HG02943 (cell line): ENCODE data around the gene LSR.
"Not testable (repeated sequence)": the region's sequence is repeated elsewhere in the genome, so short reads cannot be mapped to it uniquely, and the experiment has no call there.

Experiments
- ATAC-seq: cut with Tn5 transposase; IDR thresholded peaks from one replicate; pipeline ENCODE4 v1.9.1; 2021; ENCODE audit warnings: mild to moderate bottlenecking, low read depth, moderate library complexity; ENCODE audit not compliant: unreplicated experiment

The LSR gene

DNA sequence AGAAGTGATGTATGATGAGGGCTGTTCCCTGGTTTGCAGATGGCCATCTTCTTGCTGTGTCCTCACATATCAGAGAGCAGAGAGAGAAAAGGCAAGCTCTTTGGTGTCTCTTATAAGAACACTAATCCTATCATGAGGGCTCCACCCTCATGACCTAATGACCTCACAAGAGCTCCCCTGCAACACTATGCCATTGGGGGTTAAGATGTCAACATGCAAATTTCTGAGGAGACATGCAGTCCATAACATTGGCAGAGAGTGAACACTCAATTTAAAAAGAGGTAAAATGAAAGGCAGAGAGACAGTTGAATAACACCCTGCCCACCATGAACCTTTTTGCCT, 31.2 kb upstream of the LSR start:
- ATAC-seq, result no peak

DNA sequence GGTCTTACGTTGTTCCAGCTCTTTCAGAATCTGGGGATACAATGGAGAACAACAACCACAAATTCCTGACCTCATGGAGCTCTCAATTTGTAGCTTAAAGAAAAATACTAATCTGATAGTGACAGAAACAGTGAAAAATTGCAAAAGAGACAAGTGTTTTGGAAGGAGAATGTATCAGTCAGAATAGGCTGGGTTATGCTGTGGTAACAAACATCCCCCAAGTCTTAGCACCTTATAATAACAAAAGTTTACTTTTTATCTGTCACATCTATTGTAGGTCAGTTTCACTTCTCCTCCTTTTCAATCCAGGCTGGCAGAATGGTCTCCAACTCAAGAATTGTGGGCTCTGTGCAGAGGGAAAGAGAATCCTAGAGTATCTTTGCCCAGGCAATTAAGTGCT, 29.8 kb upstream of the LSR start:
- ATAC-seq, result no peak

DNA sequence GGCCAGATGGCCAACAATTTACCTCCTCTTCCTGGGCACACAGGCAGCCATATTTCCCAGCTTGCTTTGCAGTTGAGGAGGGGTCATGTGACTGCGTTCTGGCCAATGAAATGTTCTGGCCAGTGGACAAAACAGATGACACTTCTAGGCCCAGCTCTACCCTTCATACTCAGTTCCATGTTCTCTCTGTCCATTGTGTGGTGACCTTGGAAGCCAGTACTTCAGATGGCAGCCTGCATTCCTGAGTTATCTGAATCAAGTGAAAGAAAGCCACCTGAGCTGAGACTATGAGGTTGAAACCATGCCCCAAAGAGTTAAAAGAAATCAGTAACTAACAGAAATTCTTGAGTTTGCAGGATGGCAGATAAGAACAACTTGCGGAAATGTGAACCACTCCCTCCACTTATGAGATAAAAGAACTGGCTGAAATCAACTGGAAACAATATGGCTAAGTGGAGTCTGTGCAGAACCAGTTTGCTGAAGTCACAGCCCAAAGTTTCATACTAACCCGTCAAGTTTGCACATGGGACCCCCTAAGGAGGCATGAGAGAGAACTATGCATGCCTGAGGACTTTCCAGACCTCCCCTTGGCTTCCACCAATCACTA, 28.4 kb upstream of the LSR start:
- ATAC-seq, result no peak

DNA sequence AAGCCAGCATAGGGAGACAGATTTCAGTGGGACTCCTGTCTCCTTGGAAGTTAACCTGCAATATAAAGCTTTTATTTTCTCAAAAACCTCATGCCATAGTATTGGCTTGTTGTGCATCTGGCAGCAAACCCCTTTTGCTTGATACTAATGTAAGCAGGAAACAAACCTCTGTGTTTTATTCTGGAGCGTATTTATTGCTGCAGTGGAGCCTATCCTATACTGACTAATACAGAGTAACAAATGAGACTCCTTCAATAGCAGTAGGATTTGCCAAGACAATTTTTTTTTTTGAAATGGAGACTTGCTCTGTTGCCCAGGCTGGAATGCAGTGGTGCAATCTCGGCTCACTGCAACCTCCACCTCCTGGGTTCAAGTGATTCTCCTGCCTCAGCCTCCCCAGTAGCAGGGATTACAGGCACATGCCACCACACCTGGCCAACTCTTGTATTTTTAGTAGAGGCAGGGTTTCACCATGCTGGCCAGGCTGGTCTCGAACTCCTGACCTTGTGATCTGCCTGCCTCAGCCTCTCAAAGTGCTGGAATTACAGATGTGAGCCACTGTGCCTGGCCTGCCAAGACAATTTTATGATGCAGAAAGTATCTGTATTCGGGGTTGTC, 27.7 kb upstream of the LSR start:
- ATAC-seq, result not testable (repeated sequence)

DNA sequence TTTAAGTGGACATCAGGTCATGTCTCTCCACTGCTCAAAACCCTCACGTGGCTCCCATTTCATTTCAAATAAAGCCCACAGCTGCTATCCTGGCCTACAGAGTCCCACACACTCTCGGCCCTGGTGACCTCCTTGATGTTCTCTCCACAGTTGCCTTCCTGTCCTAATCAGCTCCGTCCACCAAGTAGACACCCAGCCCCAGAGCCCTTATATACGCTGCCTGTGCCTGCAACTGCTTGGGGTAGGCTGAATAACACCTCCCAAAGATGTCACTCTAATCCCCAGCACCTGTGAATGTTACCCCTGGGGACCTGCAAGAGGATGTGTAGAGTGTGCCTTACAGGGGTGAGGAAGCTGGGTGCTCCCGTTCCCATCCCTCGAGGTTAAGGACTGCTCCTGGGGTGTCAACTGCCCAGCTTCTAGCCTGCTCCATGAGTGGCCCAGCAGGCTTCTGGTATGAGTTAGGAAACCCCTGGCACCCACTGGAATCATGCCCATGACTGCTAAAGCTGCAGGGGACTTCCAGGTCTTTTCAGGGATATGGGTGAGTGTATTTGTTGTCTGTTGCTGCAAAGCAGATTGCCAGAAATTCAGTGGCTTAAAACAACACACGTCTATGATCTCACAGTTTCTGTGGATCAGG, 26.3 kb upstream of the LSR start:
- ATAC-seq, result no peak

DNA sequence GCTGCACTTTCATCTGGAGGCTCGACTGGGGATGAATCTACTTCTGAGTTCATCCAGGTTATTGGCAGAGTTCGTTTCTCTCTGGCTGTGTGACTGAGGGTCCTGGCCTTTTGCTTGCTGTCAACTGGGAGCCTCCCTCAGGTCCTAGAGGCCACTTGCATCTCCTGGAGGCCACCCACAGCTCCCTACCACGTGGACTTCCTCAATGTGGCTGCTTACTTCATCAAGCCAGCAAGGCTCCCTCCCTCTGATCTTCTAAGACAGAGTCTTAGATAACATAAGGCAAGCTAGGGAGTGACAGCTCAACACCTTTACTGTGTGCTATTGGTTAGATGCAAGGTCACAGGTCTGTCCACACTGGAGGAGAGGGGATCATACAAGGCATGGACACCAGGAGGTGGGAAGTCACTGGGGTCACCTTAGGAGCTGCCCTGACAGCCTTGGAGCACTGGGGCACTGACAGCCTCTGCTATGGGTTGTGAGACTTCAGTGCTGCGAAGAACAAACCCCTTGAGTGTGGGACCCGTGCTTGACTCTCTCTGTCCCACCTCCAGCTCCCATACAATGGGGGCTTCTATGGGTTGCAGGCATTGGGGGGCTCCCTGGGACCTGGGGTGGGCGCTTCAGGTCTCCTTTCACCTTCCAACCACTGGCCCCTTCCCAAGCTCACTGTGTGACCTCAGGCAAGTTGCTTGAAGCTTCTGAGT, 25.6 kb upstream of the LSR start:
- ATAC-seq, result no peak

DNA sequence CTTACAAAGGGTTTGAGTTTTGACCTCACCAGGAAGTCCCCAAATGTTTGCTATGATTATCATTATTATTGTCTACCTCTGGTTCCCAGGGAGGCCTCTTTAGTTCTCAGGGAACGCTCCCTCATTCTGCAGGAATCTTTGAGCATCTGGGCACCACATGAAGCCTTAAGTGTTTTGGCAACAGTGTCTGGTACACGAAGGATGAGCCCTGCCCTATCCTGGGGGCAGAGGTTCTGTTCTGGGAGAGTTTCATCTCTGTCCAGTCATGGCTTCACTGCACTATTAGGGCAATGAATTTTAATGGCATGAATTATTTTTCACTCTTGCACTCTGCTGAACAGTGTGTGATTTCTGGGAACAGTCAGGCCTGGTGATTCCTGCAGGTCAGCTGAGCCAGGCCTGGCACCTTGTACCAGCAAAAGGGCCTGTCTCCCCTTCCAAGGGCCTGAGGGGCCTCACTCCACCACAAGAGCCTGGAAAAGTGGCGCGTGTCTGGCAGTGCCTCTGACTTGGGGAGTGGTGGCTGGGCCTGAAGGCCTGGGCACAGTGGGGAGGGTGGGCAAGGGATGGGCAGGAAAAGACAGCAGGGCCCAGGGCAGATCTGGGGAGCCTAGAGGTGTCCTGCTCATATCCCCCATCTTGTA, 24.8 kb upstream of the LSR start:
- no peak for ATAC-seq

DNA sequence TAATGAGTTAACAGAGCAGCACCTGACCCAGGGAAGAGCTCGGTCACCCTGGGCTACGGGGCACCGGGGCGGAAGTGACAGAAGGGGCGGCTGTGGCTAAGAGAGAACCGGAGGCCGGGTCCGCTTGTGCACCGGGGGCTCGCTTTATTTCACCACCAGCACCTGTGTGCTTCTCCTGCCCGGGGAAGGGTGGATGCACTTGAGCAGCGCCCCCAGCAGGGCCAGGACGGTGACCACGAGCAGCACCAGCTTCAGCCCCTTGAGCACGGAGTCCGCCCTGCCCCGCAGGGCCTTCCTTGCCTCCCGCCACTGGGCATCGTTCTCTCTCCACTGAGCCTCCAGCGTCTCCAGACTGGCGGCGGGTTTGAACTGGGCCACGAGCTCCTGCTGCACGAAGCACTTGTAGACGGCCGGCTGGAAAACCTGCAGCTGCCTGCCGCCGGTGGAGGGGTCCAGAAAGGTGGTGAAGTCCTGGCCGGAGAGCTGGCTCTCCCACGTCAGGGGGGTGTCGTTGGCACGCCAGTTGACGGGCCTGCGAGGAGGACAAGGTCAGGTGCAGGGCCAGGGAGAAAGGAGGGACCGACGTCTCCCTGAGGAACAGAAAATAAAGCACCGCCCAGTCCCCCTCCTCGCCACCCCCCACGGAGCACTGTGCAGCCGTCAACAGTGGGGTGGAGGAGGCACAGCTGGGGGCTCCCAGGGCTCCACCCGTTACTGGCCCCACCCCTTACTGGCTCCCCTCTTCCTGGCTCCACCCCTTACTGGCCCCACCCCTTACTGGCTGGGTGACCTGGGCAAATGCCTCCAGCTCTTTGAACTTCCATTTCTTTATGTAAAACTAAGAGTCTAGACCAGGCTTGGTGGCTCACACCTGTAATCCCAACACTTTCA, 23.9 kb upstream of the LSR start:
- ATAC-seq, result no peak

DNA sequence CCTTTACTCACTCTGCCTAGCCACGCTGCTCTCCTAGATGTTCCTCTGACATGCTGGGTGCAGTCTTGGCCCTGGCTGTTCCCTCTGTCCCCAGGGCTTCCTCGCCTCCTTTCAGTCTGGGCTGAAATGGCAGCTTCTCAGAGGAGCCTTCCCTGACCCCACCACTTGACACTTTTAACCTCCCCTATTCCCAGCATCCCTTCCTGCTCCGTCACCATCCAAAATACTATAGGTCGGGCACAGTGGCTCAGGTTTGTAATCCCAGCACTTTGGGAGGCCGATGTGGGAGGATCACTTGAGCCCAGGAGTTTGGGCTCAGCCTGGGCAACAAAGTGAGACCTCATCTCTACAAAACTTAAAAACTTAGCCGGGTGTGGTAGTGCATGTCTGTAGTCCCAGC, 22.9 kb upstream of the LSR start:
- no peak for ATAC-seq

DNA sequence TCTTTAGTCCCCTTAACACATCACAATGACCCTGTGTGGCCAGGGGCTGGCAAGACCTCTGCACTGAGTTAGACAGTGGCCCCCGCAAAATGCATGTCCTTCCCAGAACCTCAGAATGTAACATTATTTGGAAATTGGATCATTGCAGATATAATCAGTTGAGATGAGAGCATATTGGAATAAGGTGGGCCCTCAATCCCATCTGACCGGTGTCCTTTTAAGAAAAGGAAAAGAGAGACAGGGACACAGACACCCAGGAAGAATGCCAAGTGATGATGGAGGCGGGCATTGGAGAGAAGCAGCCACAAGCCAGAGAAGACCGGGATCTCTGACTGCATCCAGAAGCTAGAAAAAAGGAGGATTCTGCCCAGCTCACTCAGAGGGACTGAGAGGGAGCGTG, 22.1 kb upstream of the LSR start:
- ATAC-seq, result no peak

DNA sequence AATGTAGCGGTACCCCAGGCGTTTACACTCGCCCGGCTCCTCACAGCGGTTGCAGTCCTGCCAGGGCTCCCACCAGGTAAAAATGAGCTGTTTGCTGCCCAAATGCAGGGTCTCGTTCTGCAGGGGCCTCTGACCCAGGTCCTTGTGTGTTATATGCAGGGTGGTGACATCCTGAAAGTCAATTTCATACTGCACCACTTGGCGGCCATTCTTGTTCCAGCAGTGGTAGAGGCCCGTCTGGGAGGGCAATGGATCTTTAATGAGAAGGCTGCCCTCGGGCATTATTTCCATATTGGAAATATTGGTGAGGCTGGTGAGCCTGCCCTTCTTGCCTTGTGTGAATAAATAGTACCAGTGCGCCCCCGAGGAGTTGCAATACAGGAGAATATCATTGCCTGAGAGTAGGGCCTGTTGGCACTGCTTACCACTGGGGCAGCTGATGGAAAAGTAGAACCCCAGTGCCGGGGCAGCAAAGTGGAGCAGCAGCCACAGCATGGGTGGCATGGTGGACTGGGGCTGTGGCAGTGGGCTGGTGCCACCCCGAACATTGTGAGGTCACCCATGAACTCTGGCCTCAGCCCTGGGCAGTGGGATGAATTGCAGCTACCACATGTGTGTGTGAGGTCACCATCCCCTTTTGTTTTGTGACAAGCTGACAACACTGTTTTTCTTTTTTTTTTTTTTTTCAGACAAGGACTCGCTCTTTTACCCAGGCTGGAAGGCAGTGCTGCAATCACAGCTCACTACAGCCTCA, 20.4 kb upstream of the LSR start, which contains the start of gene FAM187B:
TSS of gene FAM187B (minus strand) at position 563 of the 754 bp plus-strand sequence. CDS start at position 504, 59 bp downstream.
- no peak for ATAC-seq

DNA sequence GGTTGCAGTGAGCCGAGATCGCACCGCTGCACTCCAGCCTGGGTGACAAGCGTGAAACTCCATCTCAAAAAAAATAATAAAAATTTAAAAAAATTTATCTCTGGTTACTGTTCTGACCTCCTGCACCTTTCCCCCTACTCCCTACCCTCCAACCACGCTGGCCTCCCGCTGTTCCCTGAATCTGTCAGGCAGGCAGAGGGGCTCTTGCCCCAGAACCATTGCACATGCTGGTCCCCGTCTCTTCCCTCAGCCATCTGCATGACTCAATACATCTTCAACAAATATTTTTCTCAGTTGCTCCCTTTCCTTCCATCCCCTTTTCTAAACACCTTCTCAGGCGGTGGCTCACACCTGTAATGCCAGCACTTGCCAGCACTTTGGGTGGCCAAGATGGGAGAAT, 19.2 kb upstream of the LSR start:
- ATAC-seq, result no peak

DNA sequence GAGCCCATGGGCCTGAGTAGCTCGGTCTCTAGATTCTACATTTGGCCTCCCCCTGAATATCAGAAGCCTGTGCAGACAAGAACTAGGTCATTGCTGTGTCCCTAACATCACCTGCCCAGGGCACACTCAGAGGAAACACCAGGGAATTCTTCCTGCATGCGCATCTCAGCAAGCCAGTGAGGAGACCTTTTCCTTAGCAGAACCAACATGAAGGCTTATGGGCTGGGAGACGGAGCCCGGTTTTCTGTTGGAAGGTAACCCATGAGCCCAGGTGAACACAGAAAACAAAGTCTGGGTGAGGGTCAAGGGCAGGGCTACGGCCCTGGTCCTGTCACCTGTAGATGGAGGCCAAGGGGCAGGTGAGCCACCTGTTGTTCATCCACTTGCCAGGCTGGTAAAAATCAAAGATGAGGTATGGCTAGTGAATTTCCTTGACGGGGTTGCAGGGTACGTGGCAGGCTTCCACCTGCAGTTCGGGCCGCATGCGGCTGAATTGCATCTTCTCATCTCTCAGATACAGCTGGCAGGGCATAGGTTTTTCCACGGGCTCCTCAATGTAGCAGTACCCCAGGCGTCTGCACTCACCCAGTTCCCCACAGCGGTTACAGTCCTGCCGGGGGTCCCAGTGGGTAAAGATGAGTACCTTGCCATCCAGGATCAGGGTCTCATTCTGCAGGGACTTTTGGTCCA, 16.7 kb upstream of the LSR start:
- no peak for ATAC-seq

DNA sequence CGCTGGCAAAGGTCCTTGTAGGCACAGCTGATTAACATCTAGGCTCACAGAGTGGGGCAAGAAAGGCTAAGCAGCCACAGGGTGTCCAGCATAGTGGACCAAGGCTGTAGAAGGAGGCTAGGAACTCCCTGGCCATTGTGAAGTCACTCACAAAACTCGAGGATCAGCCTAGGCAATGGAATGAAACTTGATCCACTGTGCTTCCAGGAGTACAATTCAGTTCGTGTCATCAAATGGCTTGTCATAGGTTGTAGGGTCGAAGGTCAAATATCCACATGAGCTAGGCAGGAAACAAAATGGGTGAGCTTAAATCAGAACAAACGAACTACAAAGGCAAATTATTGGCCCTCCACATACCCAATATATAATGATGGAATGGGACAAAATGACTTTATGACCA, 15.9 kb upstream of the LSR start:
- no peak for ATAC-seq

DNA sequence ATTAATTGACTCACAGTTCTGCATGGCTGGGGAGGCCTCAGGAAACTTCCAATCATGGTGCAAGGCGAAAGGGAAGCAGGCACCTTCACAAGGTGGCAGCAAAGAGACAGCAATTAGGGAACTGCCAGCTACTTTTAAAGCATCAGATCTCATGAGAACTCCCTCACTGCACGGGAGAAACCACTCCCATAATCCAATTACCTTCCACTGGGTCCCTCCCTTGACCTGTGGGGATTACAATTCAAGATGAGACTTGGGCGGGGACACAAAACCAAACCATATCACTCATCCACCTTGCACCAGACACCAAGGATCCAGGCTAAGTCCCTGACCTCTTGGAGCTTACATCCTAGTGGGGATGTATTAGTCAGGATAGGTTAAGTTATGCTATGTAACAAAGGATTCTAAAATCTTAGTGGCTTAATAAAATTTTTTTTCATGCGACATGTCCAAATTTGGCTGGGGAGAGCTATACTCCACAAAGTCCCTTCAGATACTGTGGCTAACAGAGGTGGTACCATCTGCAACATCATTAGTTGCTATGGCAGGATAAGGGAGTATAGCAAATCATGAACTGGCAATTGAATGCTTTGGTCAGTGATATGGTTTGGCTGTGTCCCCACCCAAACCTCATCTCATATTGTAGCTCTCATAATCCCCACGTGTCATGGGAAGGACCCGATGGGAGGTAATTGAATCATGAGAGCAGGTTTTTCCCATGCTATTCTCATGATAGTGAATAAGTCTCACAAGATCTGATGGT, 12.0 kb upstream of the LSR start:
- no peak for ATAC-seq

DNA sequence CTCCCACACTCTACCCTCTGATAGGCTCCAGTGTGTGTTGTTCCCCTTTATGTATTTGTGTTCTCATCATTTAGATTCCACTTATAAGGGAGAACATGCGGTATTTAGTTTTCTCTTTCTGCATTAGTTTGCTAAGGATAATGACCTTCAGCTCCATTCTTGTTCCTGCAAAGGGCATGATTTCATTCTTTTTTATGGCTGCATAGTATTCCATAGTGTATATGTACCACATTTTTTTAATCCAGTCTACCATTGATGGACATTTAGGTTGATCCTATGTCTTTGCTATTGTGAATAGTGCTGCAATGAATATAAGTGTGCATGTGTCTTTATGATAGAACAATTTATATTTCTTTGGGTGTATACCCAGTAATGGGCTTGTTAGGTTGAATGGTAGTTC, 9.2 kb upstream of the LSR start:
- not testable (repeated sequence) for ATAC-seq

DNA sequence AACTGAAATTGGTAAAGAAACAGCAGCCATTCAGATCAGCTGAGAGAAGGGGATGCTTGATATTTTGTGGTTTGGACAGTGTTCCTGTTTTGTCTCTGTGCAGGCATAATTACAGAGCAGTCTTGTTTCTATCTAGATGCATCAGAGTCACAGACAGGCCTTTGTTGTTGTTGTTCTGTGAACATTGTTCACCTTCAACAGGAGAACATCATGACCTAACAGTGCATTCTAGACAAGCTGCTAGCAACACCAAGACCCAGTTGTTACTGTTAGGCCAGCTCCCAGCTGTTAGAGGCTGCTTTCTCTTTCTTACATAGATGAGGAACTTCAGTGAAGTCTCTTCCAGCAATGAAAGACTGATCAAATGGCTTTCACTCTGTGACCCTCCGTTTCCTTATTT, 8.5 kb upstream of the LSR start:
- ATAC-seq, result no peak

DNA sequence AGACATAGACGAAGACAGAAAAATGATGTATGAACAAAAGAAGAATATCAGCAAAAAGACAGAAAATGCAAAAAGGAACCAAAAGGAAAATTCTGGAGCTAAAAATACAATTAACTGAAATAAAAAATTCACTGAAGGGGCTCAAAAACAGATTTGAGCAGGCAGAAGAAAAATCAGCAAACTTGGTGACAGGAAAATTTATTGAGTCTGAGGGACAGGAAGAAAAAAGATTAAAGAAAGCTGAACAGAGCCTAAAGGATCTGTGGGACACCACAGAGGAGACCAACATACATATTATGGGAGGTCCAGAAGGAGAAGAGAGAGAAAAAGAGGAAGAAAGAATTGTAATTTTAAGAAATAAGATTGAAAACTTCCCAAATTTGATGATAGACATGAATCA, 7.4 kb upstream of the LSR start:
- no peak for ATAC-seq
